PC-3 (cell line): ENCODE measurements around the gene RAB30.

Source experiments
- CTCF ChIP-seq: fragments of 300-600 bp; sonication (generic); conservative IDR thresholded peaks from 2 replicates; pipeline ENCODE4 v1.5.1; 2017; ENCODE audit warnings: antibody characterized with exemption, low read depth, mild to moderate bottlenecking, low read length
- EZH2 ChIP-seq: fragments of 300-600 bp; sonication (generic); IDR thresholded peaks from one replicate; pipeline ENCODE4 v1.6.1; 2017; ENCODE audit warnings: antibody characterized with exemption, mild to moderate bottlenecking, low read length; ENCODE audit not compliant: unreplicated experiment
- EZH2phosphoT487 ChIP-seq: fragments of 300-600 bp; sonication (generic); IDR thresholded peaks from 2 replicates; pipeline ENCODE4 v1.6.1; 2018; ENCODE audit warnings: mild to moderate bottlenecking, antibody characterized with exemption, low read length, borderline replicate concordance

- TF ChIP-seq CTCF = no peak
- no peak for TF ChIP-seq EZH2
- no peak for TF ChIP-seq EZH2phosphoT487
These were observed 748 bp downstream of the RAB30 start for GRCh38 chr11:83070731-83071566.
